ENCODE results near the gene SLC13A3.

SLC13A3 gene

GRCh38 chr20:46575937-46576461 is 75.3 kb downstream of the SLC13A3 start:
- Histone ChIP-seq H3K4me3 (ENCODE audit: extremely low read depth, insufficient read depth, low read length, poor library complexity, severe bottlenecking) (no peak overlapping the region), H3K4me1 (ENCODE audit: control insufficient read depth, insufficient read depth, low read length, poor library complexity, severe bottlenecking) (no peaks in the 10 kb centered on the region), H3K9me3 (ENCODE audit: control insufficient read depth, low read length) (no peaks in the 10 kb centered on the region), H3K27ac (ENCODE audit: low read depth, low read length, severe bottlenecking) (no peak overlapping the region), H3K36me3 (ENCODE audit: control insufficient read depth, insufficient read depth, low read length) (no peaks in the 10 kb centered on the region)
- 73 to 86% methylated on average over 7 to 9 of the region's 9 CpGs for WGBS, 2 experiments (ENCODE audit: insufficient coverage in 2 of 2)

- no peak overlapping the region for H3K27ac ChIP-seq (ENCODE audit: low read depth, low read length, severe bottlenecking)
- no peaks in the 10 kb centered on the region for H3K36me3 ChIP-seq (ENCODE audit: control insufficient read depth, insufficient read depth, low read length)
- H3K4me1 ChIP-seq (ENCODE audit: control insufficient read depth, insufficient read depth, low read length, poor library complexity, severe bottlenecking) = no peaks in the 10 kb centered on the region
- WGBS, 2 experiments (ENCODE audit: insufficient coverage in 2 of 2) = 84% methylated on average over 4 to 5 of the region's 5 CpGs
- H3K4me3 ChIP-seq (ENCODE audit: extremely low read depth, insufficient read depth, low read length, poor library complexity, severe bottlenecking) = no peak overlapping the region
- no peaks in the 10 kb centered on the region for H3K9me3 ChIP-seq (ENCODE audit: control insufficient read depth, low read length)
These were observed 75.9 kb downstream of the SLC13A3 start for GRCh38 chr20:46575394-46575793.

GRCh38 chr20:46573788-46574584 is 77.3 kb downstream of the SLC13A3 start:
- 93 to 97% methylated on average over 14 to 16 of the region's 19 CpGs for WGBS, 2 experiments (ENCODE audit: insufficient coverage in 2 of 2)
- Histone ChIP-seq H3K4me1 (ENCODE audit: control insufficient read depth, insufficient read depth, low read length, poor library complexity, severe bottlenecking) (no peaks in the 10 kb centered on the region), H3K4me3 (ENCODE audit: extremely low read depth, insufficient read depth, low read length, poor library complexity, severe bottlenecking) (no peak overlapping the region), H3K27ac (ENCODE audit: low read depth, low read length, severe bottlenecking) (no peak overlapping the region), H3K9me3 (ENCODE audit: control insufficient read depth, low read length) (no peaks in the 10 kb centered on the region), H3K36me3 (ENCODE audit: control insufficient read depth, insufficient read depth, low read length) (no peaks in the 10 kb centered on the region)

GRCh38 chr20:46573234-46573633 is 78.0 kb downstream of the SLC13A3 start:
- H3K27ac ChIP-seq (ENCODE audit: low read depth, low read length, severe bottlenecking) = no peak overlapping the region
- no peaks in the 10 kb centered on the region for H3K4me1 ChIP-seq (ENCODE audit: control insufficient read depth, insufficient read depth, low read length, poor library complexity, severe bottlenecking)
- WGBS, 2 experiments (ENCODE audit: insufficient coverage in 2 of 2) = 85 to 92% methylated on average over 5 to 6 of the region's 6 CpGs
- H3K36me3 ChIP-seq (ENCODE audit: control insufficient read depth, insufficient read depth, low read length) = no peaks in the 10 kb centered on the region
- no peak overlapping the region for H3K4me3 ChIP-seq (ENCODE audit: extremely low read depth, insufficient read depth, low read length, poor library complexity, severe bottlenecking)
- H3K9me3 ChIP-seq (ENCODE audit: control insufficient read depth, low read length) = no peaks in the 10 kb centered on the region

- no peak overlapping the region for H3K27ac ChIP-seq (ENCODE audit: low read depth, low read length, severe bottlenecking)
- WGBS, 2 experiments (ENCODE audit: insufficient coverage in 2 of 2) = 83 to 100% methylated on average over 1 to 2 of the region's 3 CpGs
- no peaks in the 10 kb centered on the region for H3K9me3 ChIP-seq (ENCODE audit: control insufficient read depth, low read length)
- no peak overlapping the region for H3K4me3 ChIP-seq (ENCODE audit: extremely low read depth, insufficient read depth, low read length, poor library complexity, severe bottlenecking)
- H3K36me3 ChIP-seq (ENCODE audit: control insufficient read depth, insufficient read depth, low read length) = no peaks in the 10 kb centered on the region
- no peaks in the 10 kb centered on the region for H3K4me1 ChIP-seq (ENCODE audit: control insufficient read depth, insufficient read depth, low read length, poor library complexity, severe bottlenecking)
These were observed 78.5 kb downstream of the SLC13A3 start for GRCh38 chr20:46572790-46573189.

- H3K4me3 ChIP-seq (ENCODE audit: extremely low read depth, insufficient read depth, low read length, poor library complexity, severe bottlenecking) = no peak overlapping the region
- H3K4me1 ChIP-seq (ENCODE audit: control insufficient read depth, insufficient read depth, low read length, poor library complexity, severe bottlenecking) = no peaks in the 10 kb centered on the region
- no peak overlapping the region for H3K27ac ChIP-seq (ENCODE audit: low read depth, low read length, severe bottlenecking)
- H3K9me3 ChIP-seq (ENCODE audit: control insufficient read depth, low read length) = no peaks in the 10 kb centered on the region
- WGBS, 2 experiments (ENCODE audit: insufficient coverage in 2 of 2) = 92 to 96% methylated on average over 5 to 7 of the region's 8 CpGs
- no peaks in the 10 kb centered on the region for H3K36me3 ChIP-seq (ENCODE audit: control insufficient read depth, insufficient read depth, low read length)
These were observed 79.1 kb downstream of the SLC13A3 start for GRCh38 chr20:46572153-46572552.

GRCh38 chr20:46571418-46571817 is 79.8 kb downstream of the SLC13A3 start:
- Histone ChIP-seq H3K36me3 (ENCODE audit: control insufficient read depth, insufficient read depth, low read length) (no peaks in the 10 kb centered on the region), H3K4me1 (ENCODE audit: control insufficient read depth, insufficient read depth, low read length, poor library complexity, severe bottlenecking) (no peaks in the 10 kb centered on the region), H3K27ac (ENCODE audit: low read depth, low read length, severe bottlenecking) (no peak overlapping the region), H3K9me3 (ENCODE audit: control insufficient read depth, low read length) (no peaks in the 10 kb centered on the region), H3K4me3 (ENCODE audit: extremely low read depth, insufficient read depth, low read length, poor library complexity, severe bottlenecking) (no peak overlapping the region)
- WGBS, 2 experiments (ENCODE audit: insufficient coverage in 2 of 2) = no CpG with 5 or more reads among the region's 2 CpGs

- 100% methylated on average over 2 of the region's 5 CpGs; no CpG with 5 or more reads in 1 of the 2 experiments for WGBS, 2 experiments (ENCODE audit: insufficient coverage in 2 of 2)
- no peak overlapping the region for H3K27ac ChIP-seq (ENCODE audit: low read depth, low read length, severe bottlenecking)
- no peaks in the 10 kb centered on the region for H3K36me3 ChIP-seq (ENCODE audit: control insufficient read depth, insufficient read depth, low read length)
- no peaks in the 10 kb centered on the region for H3K9me3 ChIP-seq (ENCODE audit: control insufficient read depth, low read length)
- no peaks in the 10 kb centered on the region for H3K4me1 ChIP-seq (ENCODE audit: control insufficient read depth, insufficient read depth, low read length, poor library complexity, severe bottlenecking)
- no peak overlapping the region for H3K4me3 ChIP-seq (ENCODE audit: extremely low read depth, insufficient read depth, low read length, poor library complexity, severe bottlenecking)
These were observed 80.3 kb downstream of the SLC13A3 start for GRCh38 chr20:46570956-46571355.

GRCh38 chr20:46569961-46570360 is 81.3 kb downstream of the SLC13A3 start:
- H3K27ac ChIP-seq (ENCODE audit: low read depth, low read length, severe bottlenecking) = no peak overlapping the region

GRCh38 chr20:46568570-46569129 is 82.6 kb downstream of the SLC13A3 start:
- H3K9me3 ChIP-seq (ENCODE audit: control insufficient read depth, low read length) = no peaks in the 10 kb centered on the region
- no peaks in the 10 kb centered on the region for H3K36me3 ChIP-seq (ENCODE audit: control insufficient read depth, insufficient read depth, low read length)
- no peaks in the 10 kb centered on the region for H3K4me1 ChIP-seq (ENCODE audit: control insufficient read depth, insufficient read depth, low read length, poor library complexity, severe bottlenecking)
- WGBS, 2 experiments (ENCODE audit: insufficient coverage in 2 of 2) = 93 to 96% methylated on average over 7 to 10 of the region's 10 CpGs
- no peak overlapping the region for H3K4me3 ChIP-seq (ENCODE audit: extremely low read depth, insufficient read depth, low read length, poor library complexity, severe bottlenecking)
- no peak overlapping the region for H3K27ac ChIP-seq (ENCODE audit: low read depth, low read length, severe bottlenecking)

More at GRCh38 chr20:46569961-46570360, 81.3 kb downstream of the SLC13A3 start:
- no peaks in the 10 kb centered on the region for H3K36me3 ChIP-seq (ENCODE audit: control insufficient read depth, insufficient read depth, low read length)
- WGBS, 2 experiments (ENCODE audit: insufficient coverage in 2 of 2) = 90% methylated on average over 2 of the region's 5 CpGs; no CpG with 5 or more reads in 1 of the 2 experiments
- H3K4me3 ChIP-seq (ENCODE audit: extremely low read depth, insufficient read depth, low read length, poor library complexity, severe bottlenecking) = no peak overlapping the region
- no peaks in the 10 kb centered on the region for H3K4me1 ChIP-seq (ENCODE audit: control insufficient read depth, insufficient read depth, low read length, poor library complexity, severe bottlenecking)
- H3K9me3 ChIP-seq (ENCODE audit: control insufficient read depth, low read length) = no peaks in the 10 kb centered on the region

GRCh38 chr20:46566125-46566524 is 85.1 kb downstream of the SLC13A3 start:
- WGBS, 2 experiments (ENCODE audit: insufficient coverage in 2 of 2) = 90 to 91% methylated on average over 2 to 4 of the region's 10 CpGs
- Histone ChIP-seq H3K4me1 (ENCODE audit: control insufficient read depth, insufficient read depth, low read length, poor library complexity, severe bottlenecking) (no peaks in the 10 kb centered on the region), H3K27ac (ENCODE audit: low read depth, low read length, severe bottlenecking) (no peak overlapping the region), H3K9me3 (ENCODE audit: control insufficient read depth, low read length) (no peaks in the 10 kb centered on the region), H3K4me3 (ENCODE audit: extremely low read depth, insufficient read depth, low read length, poor library complexity, severe bottlenecking) (no peak overlapping the region), H3K36me3 (ENCODE audit: control insufficient read depth, insufficient read depth, low read length) (no peaks in the 10 kb centered on the region)

All from mesodermal cell (in vitro differentiated cells).